LNCAP (cell line): Measurements from ENCODE around the gene PAQR8.
A peak's percentile ranks its signal among the peaks of the same experiment; 100 is the strongest.

Experiments used
- CTCF ChIP-seq: fragments of 450-650 bp; IDR thresholded peaks from 2 replicates; pipeline ENCODE4 v1.5.1; 2017; ENCODE audit warnings: mild to moderate bottlenecking

PAQR8 gene

GRCh38 chr6:52405243-52405642 lies 43.3 kb downstream of the PAQR8 start:
- TF ChIP-seq CTCF, result no peak

- TF ChIP-seq CTCF, result peak; percentile 57
Measured at GRCh38 chr6:52407467-52407866, 45.5 kb downstream of the PAQR8 start.

GRCh38 chr6:52409499-52409898 lies 47.5 kb downstream of the PAQR8 start:
- TF ChIP-seq CTCF, result no peak

GRCh38 chr6:52410979-52411378 lies 49.0 kb downstream of the PAQR8 start:
- no peak for TF ChIP-seq CTCF

- TF ChIP-seq CTCF, result no peak
Measured at GRCh38 chr6:52411911-52412310, 50.0 kb downstream of the PAQR8 start.

GRCh38 chr6:52415333-52415732 lies 53.4 kb downstream of the PAQR8 start:
- TF ChIP-seq CTCF, result no peak

GRCh38 chr6:52415917-52416628 lies 54.1 kb downstream of the PAQR8 start:
- no peak for TF ChIP-seq CTCF
